Measurements from ENCODE around the gene GRIPAP1.

Gene GRIPAP1

DNA sequence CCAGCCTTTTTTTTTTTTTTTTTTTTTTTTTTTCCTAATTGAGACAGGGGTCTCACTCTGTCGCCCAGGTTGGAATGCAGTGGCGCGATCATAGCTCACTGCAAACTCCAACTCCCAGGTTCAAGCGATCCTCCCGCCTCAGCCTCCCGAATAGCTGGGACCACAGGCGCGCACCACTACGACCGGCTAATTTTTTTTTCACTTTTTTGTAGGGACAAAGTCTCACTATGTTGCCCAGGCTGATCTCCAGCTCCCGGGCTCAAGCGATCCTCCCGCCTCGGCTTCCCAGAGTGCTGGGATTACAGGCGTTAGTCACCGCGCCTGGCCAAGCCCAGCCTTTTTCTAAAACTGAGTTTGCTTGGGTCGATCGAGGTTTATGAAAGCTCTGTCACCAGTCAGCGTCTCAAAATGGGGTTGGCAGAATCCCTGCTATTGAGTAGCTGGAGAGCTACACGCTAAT is 43.4 kb downstream of the GRIPAP1 start:
- DNase-seq, result peak; percentile 8

DNA sequence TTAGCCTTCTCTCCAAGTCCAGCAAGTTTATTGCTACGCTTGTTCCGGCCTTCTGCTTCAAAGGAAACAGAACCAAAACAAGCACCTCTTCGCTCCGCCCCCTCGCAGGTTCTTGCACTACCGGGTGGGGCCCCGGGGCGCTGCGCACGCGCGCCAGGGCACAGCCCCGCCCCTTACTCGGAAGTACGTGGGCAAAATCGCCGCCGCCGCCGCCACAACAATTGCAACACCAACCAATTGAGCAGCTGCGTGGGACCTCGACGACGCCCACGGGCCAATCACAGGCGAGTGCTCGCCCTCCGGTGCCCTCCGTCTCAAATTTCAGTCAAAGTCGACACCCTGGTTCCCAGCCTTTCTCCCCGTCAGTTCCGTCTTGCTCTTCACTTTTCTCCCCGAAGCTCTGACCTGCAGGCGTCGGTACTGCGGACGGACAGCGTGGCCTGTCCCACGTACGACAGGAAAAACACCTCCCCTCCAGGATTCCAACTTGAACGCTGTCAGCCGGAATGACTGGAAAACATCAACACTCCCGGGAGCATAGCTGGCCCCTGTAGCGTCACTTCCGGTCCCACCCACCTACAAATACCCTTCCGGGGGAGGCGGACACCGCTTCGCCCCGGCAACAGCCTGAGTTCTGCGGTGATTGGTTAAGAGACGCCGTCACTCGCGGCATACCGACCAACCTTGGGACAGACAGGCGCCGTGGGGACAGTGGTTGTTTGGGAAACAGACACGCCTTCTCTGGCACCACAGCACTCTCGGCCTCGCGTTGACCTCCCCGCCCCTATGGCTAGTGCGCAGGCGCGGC is 44.0 kb downstream of the GRIPAP1 start:
- DNase-seq, result peak; percentile 90

DNA sequence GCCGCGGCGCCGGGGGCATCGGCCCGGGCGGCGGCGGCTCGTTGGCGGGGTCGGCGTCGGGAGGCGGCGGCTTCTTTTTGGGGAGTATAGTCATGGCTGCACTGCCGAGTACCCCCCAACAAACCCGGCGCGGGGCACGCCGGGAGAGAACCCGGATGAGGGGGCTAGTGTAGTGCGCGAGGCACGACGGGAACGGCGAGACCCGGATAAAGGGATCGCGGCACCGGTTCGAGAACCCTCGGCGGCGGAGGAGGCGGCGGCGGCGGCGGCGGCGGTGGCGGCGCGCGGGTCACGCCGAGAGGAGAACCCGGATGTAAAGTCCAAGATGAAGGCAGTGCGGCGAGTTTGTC is 44.6 kb downstream of the GRIPAP1 start, which contains the start of gene OTUD5:
Gene OTUD5, minus strand, starts transcription at position 131 of the 350 bp plus-strand sequence. Its CDS starts 37 bp downstream, at position 94.
- DNase-seq, result no peak

DNA sequence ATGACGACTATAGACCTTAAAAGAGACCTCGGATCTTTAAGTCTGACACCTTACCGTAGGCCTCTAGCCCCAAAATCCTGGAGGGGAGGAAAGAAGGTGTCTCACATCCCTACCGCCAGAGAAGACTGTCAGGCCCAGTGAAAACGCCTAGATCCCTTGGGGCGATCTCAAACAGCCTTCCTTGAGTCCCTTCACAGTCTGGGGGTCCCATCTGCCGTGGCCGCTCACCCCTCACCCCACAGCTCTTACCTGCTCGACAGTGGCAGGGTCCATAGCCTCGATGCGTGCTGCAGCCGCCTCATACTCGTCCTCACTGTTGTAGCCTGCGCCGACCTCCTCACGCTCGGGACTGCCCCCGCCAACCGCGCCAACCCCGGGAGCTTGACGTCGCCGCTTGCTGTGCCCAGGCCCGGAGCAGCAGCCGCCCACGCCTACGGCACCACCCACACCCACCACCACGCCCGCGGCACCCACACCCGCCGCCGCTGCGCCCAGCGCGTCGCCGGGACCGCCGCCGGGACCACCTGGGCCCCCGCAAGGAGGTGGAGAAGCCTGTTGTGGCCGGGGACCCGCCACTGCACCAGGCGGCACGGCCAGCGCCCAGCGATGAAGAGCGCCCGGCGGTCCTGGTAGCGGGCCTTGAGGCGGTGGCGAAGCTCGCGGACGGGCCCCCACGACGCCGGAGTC is 45.2 kb downstream of the GRIPAP1 start:
- DNase-seq, result no peak

DNA sequence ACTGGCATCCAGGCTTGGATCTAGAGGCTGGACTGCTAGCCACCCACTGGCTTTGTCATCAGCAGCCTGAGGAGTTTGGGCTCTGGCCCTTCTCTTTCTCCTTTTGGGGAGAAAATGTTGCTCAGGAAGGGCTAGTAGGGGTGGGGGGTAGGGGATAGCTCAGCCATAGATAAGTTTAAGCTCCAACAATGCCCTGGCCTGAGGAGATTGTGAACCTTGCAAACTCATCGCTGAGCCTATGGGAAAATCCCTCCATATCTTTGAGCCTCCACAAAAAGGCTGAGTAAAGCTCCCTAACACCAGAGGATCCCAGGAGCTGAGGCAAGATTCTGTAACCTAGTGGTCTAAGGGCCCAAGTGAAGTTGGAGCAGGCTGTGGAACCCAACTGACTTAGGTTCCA is 53.5 kb downstream of the GRIPAP1 start:
- DNase-seq, result no peak

DNA sequence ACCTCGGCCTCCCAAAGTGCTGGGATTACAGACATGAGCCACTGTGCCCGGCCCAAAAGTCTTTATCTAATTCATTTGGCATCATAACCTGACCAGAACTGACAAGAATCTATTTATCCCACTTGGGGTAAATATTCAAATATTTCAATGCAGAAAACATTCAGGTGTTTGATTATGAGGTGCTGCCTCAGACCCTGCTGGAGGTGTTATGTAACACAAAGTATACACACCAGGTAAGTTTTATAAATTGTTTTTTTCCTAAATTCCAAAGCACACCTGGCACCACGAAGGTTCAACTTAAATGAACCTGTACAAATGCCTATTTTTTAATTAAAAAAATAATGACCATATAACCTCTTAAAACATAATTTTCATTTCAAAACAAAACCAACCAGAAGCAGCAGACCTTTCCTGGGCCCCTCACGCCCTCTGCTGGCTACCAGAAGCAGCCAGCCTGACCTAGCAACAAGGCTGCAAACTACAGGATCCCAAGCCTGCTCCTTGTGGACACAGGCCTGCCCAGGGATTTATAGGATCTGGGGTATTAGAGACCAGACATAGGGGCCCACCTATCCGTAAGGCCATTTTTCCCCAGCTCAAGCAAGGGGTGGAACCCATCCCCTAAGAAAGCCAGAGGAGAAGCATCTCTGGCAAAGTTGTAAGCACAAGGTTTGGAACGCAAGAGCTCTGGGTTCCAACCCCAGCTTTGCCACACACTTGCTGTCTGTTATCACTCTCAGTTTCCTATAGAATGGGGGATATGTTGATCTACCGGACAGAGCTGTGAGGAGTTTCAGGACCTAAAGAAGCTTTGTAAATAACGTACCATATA is 56.3 kb downstream of the GRIPAP1 start:
- peak; percentile 5 for DNase-seq

DNA sequence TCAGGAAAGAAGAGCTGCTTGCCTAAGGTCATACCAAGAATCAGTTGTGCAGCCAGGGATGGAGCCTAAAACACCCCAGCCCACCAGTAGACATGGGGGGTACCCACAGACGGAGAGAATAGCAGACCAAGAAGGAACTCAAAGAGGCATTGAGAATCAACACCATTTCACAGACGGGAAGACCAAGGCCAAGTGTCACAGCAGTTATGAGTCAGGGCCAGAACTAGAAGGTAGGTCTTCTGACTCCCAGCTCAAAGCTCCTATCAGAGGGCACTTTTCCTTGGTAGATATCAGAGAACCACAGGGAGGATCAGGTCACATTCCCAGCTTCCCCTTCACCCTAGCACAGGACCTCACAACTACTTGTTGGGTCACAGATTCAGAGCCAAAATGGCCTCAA is 59.2 kb downstream of the GRIPAP1 start:
- DNase-seq, result no peak

DNA sequence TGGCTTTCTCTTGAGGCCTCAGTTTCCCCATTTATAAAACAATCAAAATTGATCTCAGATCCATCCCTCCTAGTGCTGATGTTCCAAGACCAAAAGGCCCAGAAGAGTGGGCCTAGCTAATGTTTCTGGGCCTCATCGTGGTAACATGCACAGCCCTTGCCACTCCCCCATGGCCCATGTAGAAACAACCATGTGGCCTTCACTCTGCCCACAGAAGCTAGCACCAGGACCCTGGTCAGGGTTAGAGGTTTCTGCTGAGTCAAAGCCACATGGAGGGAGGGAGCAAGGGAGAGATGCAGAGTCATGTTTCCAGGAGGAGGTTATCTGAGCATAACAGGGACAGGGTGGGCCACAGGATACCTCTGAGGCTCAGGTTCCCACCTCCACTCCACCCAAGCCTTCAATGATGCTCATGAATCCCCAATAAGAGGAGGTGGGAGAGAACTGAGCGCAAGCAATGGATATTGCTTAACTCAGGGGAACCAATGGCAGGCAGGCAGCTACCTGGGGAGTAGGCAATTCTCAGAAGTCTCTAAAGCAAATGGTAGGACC is 61.6 kb downstream of the GRIPAP1 start:
- DNase-seq, result no peak

DNA sequence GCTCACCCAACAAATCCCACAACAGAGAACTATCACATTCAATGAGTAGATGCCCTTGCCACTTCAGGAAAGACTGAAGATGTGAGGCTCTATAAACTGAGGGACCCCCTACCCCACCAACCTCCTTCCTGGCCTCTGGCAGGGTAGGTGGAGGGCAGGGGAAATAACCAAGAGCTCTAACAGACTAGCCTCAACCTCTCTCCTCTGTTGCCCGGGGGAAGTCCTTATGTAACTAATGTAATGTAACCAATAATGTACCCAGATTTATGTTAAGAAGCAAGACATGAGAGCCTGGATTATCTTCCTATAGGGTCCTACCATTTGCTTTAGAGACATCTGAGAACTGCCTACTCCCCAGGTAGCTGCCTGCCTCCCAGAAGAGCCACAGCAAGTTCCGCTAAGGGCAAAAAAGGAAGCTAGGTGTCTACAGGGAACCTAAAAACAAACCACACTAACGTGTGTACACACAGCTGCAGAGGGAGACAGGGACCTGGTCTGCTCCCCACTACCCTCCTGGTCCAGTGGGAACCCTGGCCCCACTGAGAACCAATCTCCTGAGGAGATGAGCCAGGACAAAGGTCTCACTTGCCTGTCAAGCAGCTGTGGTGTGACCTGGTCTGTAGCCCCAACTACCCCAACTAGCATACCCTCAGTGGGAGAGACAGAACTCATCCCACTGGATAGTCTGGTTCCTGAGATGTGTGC is 62.4 kb downstream of the GRIPAP1 start:
- DNase-seq, result no peak

DNA sequence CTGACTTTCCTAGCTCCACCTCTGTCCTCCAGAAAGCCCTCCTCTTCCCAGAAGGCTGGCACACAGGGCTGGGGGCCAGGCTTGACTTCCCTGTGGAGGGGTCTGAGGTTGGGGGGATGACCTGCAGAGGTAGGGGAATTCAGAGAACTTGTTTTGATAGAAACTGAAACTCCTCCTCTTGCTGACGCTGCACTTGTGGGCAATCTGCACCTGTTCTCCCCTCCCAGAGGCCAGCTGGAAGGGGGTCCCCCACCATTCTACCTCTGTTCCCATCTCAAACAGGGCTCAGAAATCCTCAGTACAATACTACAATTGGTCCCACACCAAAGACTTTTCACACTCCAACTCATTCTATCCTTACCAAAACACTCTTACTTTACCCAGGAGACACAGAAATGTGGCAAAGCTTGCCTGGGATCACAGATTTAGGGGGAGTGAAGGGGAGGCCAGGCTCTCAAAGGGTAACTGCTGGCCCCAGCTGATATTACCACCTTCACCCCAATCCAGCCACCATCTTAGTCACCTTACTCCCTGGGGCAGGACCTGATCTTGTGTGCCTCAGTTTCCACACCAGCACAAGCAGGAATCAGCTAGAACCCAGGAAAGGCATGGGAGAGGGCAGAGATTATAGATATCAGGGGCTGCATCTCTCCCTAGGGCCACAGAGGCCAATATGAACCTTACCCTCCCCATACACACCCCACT is 63.2 kb downstream of the GRIPAP1 start:
- no peak for DNase-seq

DNA sequence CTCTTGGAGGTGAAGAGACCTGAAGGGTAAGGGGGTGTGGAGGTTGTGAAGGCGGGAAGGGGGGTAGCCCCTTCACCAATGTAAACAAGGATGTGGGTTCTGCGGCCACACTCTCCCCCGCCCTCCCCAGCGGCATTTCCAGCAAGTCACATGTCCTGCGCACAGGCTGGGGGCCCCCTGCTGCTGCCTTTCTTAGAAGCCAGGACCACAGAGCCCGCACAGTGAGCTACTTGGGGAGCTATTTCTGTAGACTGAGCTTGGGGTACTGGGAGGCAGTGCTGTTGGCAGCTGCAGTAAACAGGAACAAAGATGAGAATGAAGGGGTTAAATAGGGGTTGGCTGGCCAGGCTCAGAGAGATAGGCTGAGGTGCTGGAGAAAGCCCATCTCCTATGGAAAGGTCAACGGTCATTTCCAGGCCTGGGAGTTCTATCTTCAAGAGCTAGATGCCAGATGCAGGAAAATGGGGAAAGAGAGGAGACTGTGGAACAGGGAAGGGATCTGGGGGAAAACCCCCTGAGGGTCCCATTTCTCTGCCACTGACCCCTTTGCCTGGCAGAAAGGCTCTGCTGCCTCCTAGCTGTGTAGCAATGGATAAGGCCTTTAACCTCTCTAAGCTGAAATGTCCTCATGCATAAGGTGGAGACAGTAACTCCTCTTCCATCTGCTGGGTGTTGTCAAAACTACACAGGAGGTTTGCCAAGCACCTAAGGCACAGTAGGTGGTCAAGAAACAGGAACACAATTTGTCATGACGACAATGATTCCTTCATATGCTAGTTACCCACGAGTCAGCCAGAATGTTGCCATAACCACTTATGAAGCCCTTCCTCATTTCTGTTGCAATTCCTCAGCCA is 64.8 kb downstream of the GRIPAP1 start:
- no peak for DNase-seq

DNA sequence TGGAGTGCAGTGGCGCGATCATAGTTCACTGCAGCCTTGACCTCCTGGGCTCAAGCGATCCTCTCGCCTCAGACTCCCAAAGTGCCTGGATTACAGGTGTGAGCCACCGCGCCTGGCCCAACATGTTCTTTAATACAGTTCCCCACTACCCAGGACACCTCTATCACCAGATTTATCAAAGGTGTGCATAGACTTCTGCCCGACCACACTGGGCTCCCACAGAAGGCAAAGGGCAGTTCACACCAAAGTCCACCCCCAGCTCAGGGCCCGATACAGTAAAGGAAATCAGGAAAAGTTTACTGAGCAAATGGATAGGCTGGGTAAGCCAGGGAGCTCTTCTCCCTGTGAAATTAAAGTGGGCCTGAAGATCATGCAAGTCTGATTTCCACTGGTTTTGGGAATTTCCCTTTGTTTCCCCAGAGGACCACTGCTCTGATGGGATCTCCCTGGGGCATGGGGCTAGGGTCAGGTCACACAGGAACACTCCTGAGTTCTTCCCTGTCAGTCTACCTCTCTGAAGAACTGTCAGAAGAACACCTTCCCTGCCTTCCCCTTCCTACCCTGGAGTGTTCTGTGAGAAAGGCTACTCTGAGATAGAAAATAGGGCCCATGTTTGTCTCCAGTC is 65.5 kb downstream of the GRIPAP1 start:
- DNase-seq, result no peak

DNA sequence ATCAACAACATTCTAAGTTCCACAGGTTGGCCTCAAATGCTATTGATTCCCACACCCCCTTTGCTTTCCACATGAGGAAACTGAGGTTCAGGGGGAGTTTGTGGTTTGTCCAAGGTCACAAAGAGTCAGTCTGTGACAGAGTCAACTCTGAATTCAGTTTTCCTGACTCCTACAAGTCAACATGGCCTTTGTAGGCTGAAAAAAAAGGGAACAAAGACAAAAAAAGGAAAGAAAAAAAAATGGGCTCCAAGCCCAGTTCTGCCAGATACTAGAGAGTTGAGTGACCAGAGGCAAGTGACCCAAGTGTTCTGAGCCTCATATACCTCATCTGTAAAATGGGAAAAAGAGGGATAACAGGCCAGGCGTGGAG is 66.8 kb downstream of the GRIPAP1 start:
- DNase-seq, result no peak

DNA sequence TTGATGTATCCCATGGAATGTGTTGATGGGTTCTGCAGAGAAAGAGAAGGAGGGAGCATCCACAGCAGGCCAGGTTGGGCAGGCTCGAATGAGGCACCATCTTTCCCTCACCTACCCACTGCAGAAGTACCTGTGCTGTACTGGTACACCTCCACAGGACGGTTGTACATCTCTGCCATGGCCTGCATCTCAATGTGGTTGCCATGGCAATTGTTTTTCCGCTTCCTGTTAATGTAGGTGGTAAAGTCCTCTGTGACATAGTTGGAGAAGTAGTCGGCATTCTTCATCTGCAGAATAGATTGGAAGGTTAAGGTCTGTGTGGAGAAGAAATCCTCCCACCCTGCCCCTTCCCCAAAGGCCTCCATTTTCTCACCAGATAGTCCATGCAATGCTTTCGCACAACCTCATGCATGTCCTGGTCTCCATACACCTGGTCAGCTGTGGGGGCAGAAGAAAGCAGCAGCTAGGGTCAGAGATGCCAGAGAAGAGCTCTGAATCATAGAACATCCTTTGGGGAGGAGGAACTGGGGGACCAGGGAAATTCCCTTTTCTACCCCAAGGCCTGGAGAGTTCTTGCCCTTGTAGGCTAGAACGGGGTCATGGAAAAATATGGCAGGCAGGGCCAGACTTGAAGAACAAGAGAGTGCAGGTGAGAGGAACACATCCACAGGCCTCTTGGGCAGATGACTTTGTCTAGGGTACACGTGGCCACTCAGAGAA is 67.3 kb downstream of the GRIPAP1 start:
- no peak for DNase-seq

DNA sequence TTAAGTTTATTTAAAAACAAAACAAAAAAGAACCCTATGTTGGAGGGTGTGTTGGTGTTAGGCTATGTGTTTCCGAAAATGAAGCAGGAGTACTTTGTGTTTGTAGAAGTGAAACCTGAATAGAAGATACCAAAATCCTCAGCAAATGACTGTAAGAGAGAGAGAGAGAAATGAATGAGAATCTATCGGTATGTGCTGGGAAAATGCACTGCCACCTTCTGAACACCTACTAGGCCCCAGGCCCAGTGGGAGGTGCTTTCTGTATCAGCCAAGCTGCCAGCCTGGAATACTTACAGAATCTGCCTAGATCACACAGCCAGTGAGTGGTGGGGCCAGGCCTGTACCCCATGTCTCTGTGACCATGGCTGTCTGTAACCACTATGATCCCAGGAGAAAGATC is 68.3 kb downstream of the GRIPAP1 start:
- DNase-seq, result no peak

DNA sequence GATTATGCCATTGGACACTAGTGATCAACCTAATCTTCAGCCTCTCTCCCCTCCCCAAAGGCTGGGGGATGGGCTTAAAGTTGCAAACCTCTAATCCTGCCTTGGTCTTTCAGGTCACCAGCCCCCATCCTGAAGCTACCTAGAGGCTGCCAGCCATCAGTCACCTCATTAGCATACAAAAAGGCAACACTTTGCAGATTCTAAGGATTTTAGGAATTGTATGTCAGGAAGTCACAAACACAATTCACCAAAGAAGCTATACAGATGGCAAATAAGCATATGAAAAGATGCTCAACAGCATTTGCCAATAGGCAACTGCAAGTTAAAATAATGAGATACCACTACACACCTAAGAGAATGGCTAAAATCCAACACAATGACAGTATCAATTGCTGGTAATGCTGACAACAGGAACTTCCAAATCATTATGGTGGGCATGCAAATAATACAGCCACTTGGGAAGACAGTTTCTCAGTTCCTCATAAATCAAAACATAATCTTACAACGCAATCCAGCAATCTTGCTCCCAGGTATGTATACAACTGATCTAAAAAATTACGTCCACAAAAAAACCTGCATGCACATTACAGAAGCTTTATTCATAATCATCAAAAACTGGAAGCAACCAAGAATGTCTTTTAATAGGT is 74.2 kb downstream of the GRIPAP1 start:
- DNase-seq, result no peak

DNA sequence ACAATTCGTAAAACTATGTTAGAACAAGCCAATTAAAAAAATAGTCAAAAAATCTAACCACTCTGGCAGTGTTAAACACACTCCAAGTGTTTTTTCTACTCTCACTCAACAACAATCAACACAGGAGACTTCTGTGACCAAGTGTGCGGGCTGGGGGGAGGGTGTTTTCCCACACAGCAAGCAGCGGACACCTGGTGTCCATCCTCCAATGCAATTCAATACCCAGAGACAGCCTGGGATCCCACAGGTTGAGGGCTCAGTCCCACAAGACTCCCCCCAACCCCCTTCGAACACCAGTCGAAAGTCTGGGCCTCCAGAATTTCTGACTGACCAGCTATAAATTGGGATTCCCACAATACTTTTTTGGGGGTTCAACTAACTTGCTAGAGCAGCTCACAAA is 74.9 kb downstream of the GRIPAP1 start:
- DNase-seq, result no peak

DNA sequence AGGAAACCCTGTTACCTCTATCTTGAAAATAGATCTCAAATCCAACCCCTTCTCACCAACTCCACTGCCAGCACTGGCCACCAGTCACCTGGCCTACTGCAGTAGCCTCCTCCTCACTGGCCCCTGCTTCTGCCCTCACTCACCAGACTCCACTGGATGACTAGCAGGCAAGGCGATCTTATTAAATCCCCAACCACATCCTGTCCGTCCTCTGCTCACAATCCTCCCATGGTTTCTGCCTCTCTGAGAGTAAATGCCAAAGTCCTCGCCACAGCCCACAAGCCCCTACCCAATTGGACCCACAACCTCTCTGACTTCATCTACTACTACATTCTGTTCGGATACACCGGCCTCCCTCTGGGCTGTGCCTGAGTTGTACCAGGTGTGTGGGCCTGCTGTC is 77.8 kb downstream of the GRIPAP1 start:
- DNase-seq, result no peak

DNA sequence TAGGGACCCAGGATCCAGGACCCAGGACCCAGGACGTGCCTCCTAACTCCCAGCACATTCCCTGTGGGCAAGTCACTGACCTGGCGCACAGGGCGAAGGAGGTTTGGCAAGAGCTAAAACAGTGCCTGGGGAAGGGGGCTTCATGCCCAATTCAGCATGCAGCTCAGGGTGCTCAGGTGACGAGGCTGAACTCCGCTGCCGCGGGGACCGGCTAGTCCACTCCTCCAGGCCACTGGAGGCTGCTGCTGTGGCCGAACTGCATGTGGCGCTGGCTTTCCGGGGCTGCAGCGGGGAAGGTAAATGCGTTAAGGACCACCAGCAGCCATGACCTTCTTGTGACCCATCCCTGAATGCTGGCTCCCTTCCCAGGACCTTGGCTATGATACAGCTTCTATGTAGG is 78.3 kb downstream of the GRIPAP1 start:
- DNase-seq, result no peak
